Urinary bladder (tissue), 4 donors: ENCODE measurements around the gene LCE1F. TPM values are rescaled to one million over a fixed set of nuclear protein-coding genes. Genes with fewer than 3 reads are reported as not detected.

ENCODE experiments used
- DNase-seq: peaks from one replicate; pipeline ENCODE4 v3.0.0-alpha.2; 2015; ENCODE audit errors: extremely low spot score
- H3K27ac ChIP-seq: one replicate; pipeline ENCODE4 v1.5.1; 2013; ENCODE audit warnings: low read depth, mild to moderate bottlenecking, moderate library complexity
- H3K36me3 ChIP-seq: one replicate; pipeline ENCODE4 v1.6.1; 2013; ENCODE audit warnings: mild to moderate bottlenecking, moderate library complexity; ENCODE audit not compliant: insufficient read depth
- H3K4me1 ChIP-seq: one replicate; pipeline ENCODE4 v1.6.1; 2013; ENCODE audit warnings: mild to moderate bottlenecking, moderate library complexity; ENCODE audit not compliant: insufficient read depth
- H3K4me3 ChIP-seq: one replicate; pipeline ENCODE4 v1.5.1; 2013; ENCODE audit warnings: low read depth, low read length
- WGBS: extraction: QIAGEN DNeasy Blood & Tissue Kit; methylation state at CpG from one replicate; pipeline ENCODE4 v1.1.7; 2013; 5-methylcytosine and 5-hydroxymethylcytosine counted together
- polyA plus RNA-seq: library from polyadenylated mRNA; stranded (reverse); fragments of 200-250 nt; gene quantifications from one replicate; pipeline ENCODE4 v1.2.3, GENCODE V29; 2013
- total RNA-seq: library from RNA; depleted of rRNA; stranded (reverse); fragments of >200 nt; gene quantifications from one replicate; pipeline ENCODE4 v1.2.3, GENCODE V29; 2014
- donor health status: healthy with polysubstance abuse.
- donor health status: healthy.

Gene LCE1F
- total and polyA plus RNA-seq, 2 donors = not detected

- Histone ChIP-seq H3K4me1 (no peaks in the 10 kb centered on the region), H3K4me3 (no peak overlapping the region), H3K27ac (no peak overlapping the region), H3K36me3 (no peaks in the 10 kb centered on the region)
- 54% methylated on average over 1 of the region's 1 CpG for WGBS
- DNase-seq = no peak
Observed at GRCh38 chr1:152801333-152801732, 26.4 kb downstream of the LCE1F start.

DNA sequence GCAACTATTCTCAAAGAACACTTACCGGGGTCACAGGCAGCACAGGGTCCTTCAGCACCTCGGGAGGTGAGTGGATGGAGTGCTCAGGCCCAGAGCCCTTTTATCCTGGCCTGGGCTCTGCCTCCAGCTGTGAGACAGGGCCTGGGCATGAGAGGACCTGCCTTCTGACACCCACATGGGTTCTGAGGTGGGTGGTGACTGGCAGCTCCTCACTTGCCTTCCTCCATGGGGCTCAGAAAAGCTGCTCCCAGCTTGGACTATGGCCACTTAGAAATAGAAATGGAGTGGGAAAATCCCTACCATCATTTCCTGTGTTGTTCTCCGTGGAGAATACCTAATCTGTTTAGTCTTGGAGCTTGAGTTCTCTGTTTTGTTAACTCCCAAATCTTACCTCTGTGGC is 31.6 kb downstream of the LCE1F start, which contains the start of gene LCE1C:
Gene LCE1C (minus strand): TSS at position 76 of the 400 bp plus-strand sequence. CDS start 1,173 bp downstream, outside the sequence.
- DNase-seq = no peak
- Histone ChIP-seq H3K4me3 (no peak within 1 kb of the TSS), H3K4me1 (no peaks in the 10 kb centered on the region), H3K27ac (no peak within 1 kb of the TSS), H3K36me3 (no peaks in the 10 kb centered on the region)
- 55% methylated on average over 3 of the region's 3 CpGs for WGBS

DNA sequence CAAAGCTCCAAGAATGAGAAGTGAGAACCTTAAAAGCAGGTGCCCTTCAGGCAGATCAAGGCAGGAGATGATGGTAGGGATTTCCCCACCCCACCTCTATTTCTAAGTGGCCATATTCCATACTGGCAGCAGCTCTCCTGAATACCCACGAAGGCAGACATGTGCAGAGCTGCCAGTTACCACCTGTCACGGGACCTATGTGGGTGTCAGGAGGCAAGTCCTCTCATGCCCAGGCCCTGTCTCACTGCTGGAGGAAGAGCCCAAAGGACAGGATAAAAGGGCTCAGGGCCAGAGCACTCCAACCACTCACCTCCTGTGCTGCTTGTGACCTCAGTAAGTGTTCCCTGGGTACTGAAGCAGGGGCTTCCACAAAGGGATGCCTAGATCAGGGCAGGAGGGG is 36.1 kb downstream of the LCE1F start:
- Histone ChIP-seq H3K4me3 (no peak overlapping the region), H3K27ac (no peak overlapping the region), H3K36me3 (no peaks in the 10 kb centered on the region), H3K4me1 (no peaks in the 10 kb centered on the region)
- 79% methylated on average over 2 of the region's 2 CpGs for WGBS
- DNase-seq = no peak

- WGBS = 63% methylated on average over 2 of the region's 2 CpGs
- no peak for DNase-seq
- no peak within 1 kb of the TSS for H3K27ac ChIP-seq
- no peaks in the 10 kb centered on the region for H3K36me3 ChIP-seq
- no peak within 1 kb of the TSS for H3K4me3 ChIP-seq
- no peaks in the 10 kb centered on the region for H3K4me1 ChIP-seq
Observed at GRCh38 chr1:152811671-152812070, 36.7 kb downstream of the LCE1F start, which contains the start of gene LCE1B. Gene LCE1B (plus strand): TSS chr1:152811971. CDS start chr1:152812447, 476 bp downstream.

- WGBS = 87% methylated on average over 6 of the region's 6 CpGs
- no peak for DNase-seq
- Histone ChIP-seq H3K27ac (no peak overlapping the region), H3K4me3 (no peak overlapping the region), H3K36me3 (no peaks in the 10 kb centered on the region), H3K4me1 (no peaks in the 10 kb centered on the region)
Observed at GRCh38 chr1:152817309-152817708, 42.4 kb downstream of the LCE1F start.

GRCh38 chr1:152823294-152823693 is 48.4 kb downstream of the LCE1F start:
- Histone ChIP-seq H3K4me3 (no peak overlapping the region), H3K36me3 (no peaks in the 10 kb centered on the region), H3K27ac (no peak overlapping the region), H3K4me1 (no peaks in the 10 kb centered on the region)
- no peak for DNase-seq
- WGBS = 39% methylated on average over 5 of the region's 5 CpGs

DNA sequence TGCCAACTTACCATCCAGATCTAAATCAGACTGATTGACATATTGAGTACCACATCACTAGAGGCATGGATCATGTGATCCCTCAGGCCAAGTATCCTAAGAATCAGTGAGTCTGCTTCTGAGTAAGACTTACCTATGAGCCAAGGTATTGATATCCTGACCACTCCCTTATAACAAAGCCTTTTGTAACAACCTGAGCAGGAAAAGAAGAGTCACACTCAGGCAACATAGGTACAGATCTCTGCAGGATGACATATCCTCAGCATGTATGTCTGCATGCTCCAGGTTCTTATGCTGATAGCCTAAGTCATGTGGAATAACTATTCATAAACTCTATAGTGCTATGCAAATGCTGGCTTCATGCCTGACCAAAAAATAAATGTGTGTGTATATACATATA is 50.0 kb downstream of the LCE1F start:
- Histone ChIP-seq H3K27ac (no peak overlapping the region), H3K4me1 (no peaks in the 10 kb centered on the region), H3K36me3 (no peaks in the 10 kb centered on the region), H3K4me3 (no peak overlapping the region)
- no peak for DNase-seq

Other genes with a start within 250 kb of the LCE1F start
- not detected for gene LCE3E, start 208.4 kb upstream of the LCE1F start, total RNA-seq
- not detected for gene LCE3E, start 208.4 kb upstream of the LCE1F start, polyA plus RNA-seq
- gene LCE3D, start 194.6 kb upstream of the LCE1F start, total RNA-seq = not detected
- gene LCE3D, start 194.6 kb upstream of the LCE1F start, polyA plus RNA-seq = not detected
- gene LCE3C, start 174.9 kb upstream of the LCE1F start, total RNA-seq = not detected
- not detected for gene LCE3C, start 174.9 kb upstream of the LCE1F start, polyA plus RNA-seq
- gene LCE3B, start 161.3 kb upstream of the LCE1F start, total RNA-seq = not detected
- gene LCE3B, start 161.3 kb upstream of the LCE1F start, polyA plus RNA-seq = not detected
- gene LCE3A, start 152.0 kb upstream of the LCE1F start, total RNA-seq = not detected
- not detected for gene LCE3A, start 152.0 kb upstream of the LCE1F start, polyA plus RNA-seq
- gene LCE2D, start 111.8 kb upstream of the LCE1F start, total RNA-seq = not detected
- gene LCE2D, start 111.8 kb upstream of the LCE1F start, polyA plus RNA-seq = not detected
- gene LCE2C, start 99.9 kb upstream of the LCE1F start, total RNA-seq = not detected
- not detected for gene LCE2C, start 99.9 kb upstream of the LCE1F start, polyA plus RNA-seq
- gene LCE2B, start 89.0 kb upstream of the LCE1F start, total RNA-seq = not detected
- not detected for gene LCE2B, start 89.0 kb upstream of the LCE1F start, polyA plus RNA-seq
- not detected for gene LCE2A, start 76.8 kb upstream of the LCE1F start, total RNA-seq
- gene LCE2A, start 76.8 kb upstream of the LCE1F start, polyA plus RNA-seq = not detected
- gene LCE4A, start 67.0 kb upstream of the LCE1F start, total RNA-seq = not detected
- gene LCE4A, start 67.0 kb upstream of the LCE1F start, polyA plus RNA-seq = not detected
- gene KPRP, start 17.1 kb upstream of the LCE1F start, total RNA-seq = not detected
- gene KPRP, start 17.1 kb upstream of the LCE1F start, polyA plus RNA-seq = not detected
- not detected for gene LCE1E, start 11.1 kb downstream of the LCE1F start, total RNA-seq
- 0.15 TPM for gene LCE1E, start 11.1 kb downstream of the LCE1F start, polyA plus RNA-seq
- not detected for gene LCE1D, start 21.6 kb downstream of the LCE1F start, total RNA-seq
- not detected for gene LCE1D, start 21.6 kb downstream of the LCE1F start, polyA plus RNA-seq
- gene LCE1C, start 31.5 kb downstream of the LCE1F start, total RNA-seq = not detected
- not detected for gene LCE1C, start 31.5 kb downstream of the LCE1F start, polyA plus RNA-seq
- not detected for gene LCE1B, start 36.8 kb downstream of the LCE1F start, total RNA-seq
- not detected for gene LCE1B, start 36.8 kb downstream of the LCE1F start, polyA plus RNA-seq
- gene LCE1A, start 52.3 kb downstream of the LCE1F start, total RNA-seq = not detected
- gene LCE1A, start 52.3 kb downstream of the LCE1F start, polyA plus RNA-seq = not detected
- not detected for gene LCE6A, start 67.7 kb downstream of the LCE1F start, total RNA-seq
- not detected for gene LCE6A, start 67.7 kb downstream of the LCE1F start, polyA plus RNA-seq
- not detected for gene LCE7A, start 84.9 kb downstream of the LCE1F start, total RNA-seq
- not detected for gene LCE7A, start 84.9 kb downstream of the LCE1F start, polyA plus RNA-seq
- gene SMCP, start 103.2 kb downstream of the LCE1F start, total RNA-seq = not detected
- gene SMCP, start 103.2 kb downstream of the LCE1F start, polyA plus RNA-seq = not detected
- 2.7 TPM for gene IVL, start 133.4 kb downstream of the LCE1F start, total RNA-seq
- 9.5 TPM for gene IVL, start 133.4 kb downstream of the LCE1F start, polyA plus RNA-seq
- gene SPRR5, start 172.1 kb downstream of the LCE1F start, total RNA-seq = not detected
- gene SPRR5, start 172.1 kb downstream of the LCE1F start, polyA plus RNA-seq = not detected
- not detected for gene SPRR4, start 195.5 kb downstream of the LCE1F start, total RNA-seq
- gene SPRR4, start 195.5 kb downstream of the LCE1F start, polyA plus RNA-seq = not detected
- not detected for gene SPRR1A, start 208.9 kb downstream of the LCE1F start, total RNA-seq
- gene SPRR1A, start 208.9 kb downstream of the LCE1F start, polyA plus RNA-seq = not detected
- gene SPRR3, start 226.6 kb downstream of the LCE1F start, total RNA-seq = 10.0 TPM
- 0.65 TPM for gene SPRR3, start 226.6 kb downstream of the LCE1F start, polyA plus RNA-seq